NOMO-1 treated with dmso at 0.1 percent for 144 hours (cell line): Measurements from ENCODE around the gene NSMCE1.

ENCODE experiments used
- DNase-seq: peaks from one replicate; lab custom pipeline; 2025; ENCODE audit not compliant: unreplicated experiment; lab: John Stamatoyannopoulos, UW

The NSMCE1 gene

DNA sequence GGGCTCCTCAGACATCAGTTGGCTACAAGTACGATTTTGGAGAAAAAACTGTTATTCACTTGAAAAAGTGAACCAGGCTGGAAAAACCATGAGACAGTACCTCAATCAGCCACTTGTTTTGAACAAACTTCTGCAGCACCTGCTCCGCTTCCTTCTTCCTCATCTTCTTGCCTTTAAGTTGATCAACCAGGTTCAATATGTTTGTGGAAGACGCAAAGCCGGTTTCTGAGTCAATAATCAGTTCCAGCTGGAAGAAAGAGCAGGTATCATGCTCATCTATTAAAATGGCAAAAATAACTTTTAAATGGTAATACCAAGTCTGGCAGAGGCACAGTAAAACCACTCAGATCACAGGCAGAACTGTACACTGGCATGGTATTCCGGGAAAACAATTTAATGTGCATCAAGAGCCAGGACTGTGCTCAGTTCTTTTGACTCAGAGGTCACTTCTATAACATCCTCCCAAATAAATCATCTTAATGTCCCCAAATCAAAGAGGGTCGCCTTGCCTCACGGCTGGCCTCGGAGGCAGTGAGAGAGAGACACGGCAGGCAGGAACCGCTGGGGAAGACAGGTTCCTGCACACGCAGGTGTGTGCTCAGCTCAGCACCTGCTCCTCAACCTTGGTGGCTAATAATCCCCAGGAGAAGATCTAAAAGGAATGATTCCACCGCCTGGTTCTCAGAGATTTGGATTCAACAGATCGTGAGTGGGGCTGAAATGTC is 35.5 kb downstream of the NSMCE1 start:
- no peak for DNase-seq

DNA sequence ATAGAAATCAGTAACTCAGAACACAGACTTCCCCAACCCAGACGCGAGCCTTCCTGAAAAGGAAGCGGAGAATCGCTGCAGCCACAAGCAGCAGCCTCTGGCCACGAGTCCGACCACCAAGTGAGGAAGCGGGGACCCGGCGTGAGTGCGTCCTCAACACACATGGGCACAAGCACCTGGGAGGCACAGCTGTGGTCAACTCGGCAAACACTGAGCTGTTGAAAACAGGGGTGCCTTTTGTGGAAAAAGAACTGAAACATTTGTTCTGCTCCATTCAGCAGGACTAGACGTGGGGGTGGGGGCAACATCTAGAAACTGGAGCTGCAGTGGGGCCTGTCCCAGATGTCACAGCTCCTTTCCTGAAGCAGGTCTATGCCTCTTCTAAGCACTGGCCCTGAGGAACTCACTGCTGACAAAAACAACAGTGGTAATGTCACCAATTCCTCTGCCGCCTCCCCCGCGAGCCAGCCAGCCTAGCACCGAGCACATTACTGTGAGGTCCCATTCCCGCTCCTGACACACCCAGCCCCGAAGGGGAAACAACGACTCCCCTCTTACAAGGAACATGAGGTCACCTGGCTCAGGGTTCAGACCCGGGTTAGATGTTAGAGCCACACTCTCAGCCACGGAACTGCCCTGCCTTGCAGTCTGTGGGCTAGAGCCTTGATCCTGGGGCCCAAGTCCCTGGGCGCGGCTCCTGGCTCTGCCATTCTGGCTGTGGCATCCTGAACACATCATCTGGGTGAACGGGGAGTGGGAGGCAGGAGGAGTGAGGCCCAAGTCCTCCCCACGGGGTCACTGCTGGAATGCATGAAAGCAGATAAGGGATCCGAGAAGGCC is 36.3 kb downstream of the NSMCE1 start:
- no peak for DNase-seq

DNA sequence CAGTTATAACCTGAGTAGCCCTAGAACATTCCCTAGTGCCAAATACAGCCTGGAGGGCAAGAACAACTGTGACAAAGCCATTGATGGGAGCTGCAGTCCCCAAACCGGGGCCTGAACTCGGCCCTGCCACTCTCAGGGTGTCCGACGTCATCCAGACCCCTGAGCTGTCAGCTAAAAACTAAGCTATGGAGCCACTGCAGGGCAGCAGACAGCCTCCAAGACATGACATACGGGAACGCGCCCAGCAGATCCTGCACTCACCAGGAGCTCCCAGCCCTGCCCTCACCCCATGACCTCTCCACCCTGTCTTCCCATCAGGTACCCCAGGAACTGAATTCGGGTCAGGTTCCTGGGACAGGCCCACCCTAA is 36.9 kb downstream of the NSMCE1 start:
- DNase-seq, result no peak

DNA sequence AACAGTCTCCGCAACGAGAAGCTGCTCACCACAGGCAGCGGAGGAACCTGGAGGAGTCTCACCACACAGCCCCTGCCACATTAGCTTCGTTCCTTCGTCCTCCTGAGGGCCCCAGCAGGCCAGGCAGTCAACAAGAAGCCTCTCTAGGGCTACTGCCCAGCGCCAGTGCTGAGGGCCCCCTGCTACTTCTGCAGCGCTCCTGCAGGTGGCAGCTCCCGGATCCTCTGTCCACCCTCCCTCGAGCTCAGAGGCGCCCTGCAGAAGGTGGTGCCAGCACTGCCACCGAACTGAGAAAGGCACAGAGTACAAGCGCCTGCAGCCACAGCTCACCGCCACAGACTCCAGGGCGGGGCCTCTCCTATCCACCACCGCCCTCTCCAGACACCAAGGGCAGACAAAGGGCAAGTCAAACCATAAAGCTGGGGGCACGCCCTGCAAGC is 38.0 kb downstream of the NSMCE1 start:
- DNase-seq, result no peak

GRCh38 chr16:27229891-27230470 is 38.6 kb downstream of the NSMCE1 start:
- DNase-seq, result no peak

DNA sequence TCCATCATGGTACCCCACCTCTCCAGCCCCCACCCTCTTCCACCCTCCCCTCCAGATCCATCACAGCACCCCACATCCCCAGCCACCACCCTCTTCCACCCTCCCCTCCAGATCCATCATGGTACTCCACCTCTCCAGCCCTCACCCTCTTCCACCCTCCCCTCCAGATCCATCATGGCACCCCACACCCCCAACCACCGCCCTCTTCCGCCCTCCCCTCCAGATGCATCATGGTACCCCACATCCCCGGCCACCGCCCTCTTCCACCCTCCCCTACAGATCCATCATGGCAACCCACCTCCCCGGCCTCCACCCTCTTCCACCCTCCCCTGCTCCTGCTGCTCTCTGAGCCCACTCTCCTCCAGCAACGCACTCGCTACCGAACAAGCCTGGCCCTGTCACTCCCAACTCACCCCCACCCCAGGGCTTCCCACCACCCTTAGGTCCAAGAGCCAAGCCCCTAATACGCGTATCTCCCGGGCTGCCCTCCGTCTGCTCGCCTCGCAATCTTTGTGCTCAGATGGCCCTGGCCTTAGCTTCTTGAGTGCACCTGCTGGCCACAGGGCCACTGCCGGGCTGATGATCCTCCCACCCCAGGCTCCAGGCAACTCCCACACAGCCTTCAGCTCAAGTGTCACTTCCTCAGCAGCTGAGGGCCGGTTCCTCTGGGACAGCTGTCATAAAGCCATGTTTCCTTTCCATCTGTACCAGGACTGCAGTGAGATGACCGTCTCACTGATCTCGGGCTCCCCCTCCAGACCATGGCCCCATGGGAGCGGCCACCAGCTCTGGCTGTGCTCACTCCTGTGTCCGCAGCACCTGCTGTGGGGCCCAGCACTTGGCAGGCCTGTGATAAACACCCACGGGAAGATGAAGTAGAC is 39.7 kb downstream of the NSMCE1 start:
- DNase-seq, result no peak

DNA sequence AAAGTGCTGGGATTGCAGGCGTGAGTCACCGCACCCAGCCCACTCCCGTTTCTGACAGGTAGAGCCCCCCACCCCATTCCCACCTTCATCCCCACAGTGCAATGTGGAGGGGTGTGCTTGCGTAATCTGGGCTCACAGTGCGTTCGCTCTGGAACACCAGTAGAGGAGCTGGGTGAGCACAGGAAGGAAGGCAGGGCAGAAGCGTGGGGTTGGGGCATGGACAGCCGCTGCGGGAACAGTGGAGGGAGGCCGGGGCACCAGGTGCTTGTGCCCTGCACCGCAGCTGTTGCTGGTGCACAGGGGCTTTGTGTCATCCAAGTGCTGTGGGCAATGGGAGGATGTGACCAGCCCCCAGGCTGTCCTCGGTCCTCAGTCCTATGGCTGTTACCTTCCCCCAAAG is 40.5 kb downstream of the NSMCE1 start:
- DNase-seq, result no peak

DNA sequence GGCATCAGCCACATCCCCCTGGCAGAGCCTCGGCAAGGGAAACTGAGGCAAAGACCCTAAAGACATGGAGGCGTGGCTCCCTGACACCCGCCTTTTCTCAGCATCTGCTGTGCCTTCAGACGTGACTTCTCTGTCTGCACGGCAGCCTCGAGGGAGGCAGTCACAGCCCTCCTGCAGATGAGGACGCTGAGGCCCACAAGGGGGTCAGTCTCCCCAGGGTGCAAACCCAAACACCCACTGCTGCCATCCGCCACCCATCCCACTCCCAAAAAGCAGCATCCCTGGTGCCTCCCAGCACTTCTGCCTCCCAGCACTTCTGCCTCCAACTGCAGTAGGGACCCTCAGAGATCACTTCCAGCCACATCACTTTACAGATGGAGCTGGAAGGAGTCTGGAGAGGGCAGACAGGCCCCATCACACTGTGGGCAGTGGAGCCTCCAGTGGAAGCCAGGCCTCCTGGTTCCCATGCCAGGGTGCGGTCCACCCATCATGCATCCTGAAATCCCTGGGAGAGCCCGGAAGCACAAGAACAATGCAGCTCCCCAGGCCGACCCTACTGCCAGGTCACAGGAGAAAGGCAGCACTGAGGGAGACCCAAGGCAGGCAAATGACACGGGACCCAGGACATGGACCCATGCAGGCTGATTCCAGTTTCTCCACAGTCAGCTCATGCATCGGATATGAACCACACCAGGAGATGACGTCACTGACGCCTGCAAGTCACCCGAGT is 41.4 kb downstream of the NSMCE1 start:
- DNase-seq, result no peak

- no peak for DNase-seq
Observed at GRCh38 chr16:27226476-27226875, 42.1 kb downstream of the NSMCE1 start.

DNA sequence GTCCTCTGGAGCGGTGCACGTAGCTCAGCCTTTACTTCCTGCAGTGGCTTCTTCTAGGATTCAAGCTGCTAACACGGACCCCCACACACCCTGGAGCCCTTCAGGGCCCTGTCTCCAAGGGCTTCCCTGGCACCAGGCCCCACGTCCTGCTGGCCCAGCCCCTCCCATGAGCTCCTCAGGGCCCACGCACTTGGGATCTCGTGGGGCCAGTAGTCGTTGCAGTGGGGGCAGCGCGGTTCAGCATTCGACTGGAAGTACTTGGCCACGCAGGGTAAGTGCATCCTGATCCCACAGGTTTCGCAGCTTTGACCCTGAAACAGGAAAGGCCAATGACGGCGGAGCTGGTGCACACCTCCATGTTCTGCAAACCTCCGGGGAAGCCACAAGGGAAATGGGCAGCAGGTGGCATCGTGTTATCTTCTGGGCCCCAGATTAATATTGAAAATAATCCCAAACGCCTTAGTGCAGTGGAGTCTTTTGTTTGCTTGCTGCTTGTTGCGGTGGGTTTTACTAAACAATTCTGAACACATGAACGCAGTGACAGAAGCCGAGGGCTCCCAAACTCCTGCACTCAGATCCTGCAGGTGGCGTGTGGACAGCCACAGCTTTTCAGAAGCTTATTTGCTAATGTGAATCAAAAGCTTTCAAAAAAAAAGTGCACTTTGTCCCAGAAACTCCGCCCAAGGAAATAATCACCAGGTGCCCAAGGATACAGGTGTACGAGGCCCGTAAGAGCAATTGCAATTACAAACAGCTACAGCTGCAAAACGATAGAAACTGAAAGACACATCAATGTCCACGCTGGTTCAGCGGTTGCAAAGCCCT is 42.8 kb downstream of the NSMCE1 start:
- no peak for DNase-seq

- no peak for DNase-seq
Observed at GRCh38 chr16:27224741-27225300, 43.8 kb downstream of the NSMCE1 start.

GRCh38 chr16:27224271-27224737 is 44.3 kb downstream of the NSMCE1 start:
- no peak for DNase-seq

GRCh38 chr16:27223701-27224100 is 44.9 kb downstream of the NSMCE1 start:
- no peak for DNase-seq

GRCh38 chr16:27223226-27223610 is 45.4 kb downstream of the NSMCE1 start:
- DNase-seq, result no peak

DNA sequence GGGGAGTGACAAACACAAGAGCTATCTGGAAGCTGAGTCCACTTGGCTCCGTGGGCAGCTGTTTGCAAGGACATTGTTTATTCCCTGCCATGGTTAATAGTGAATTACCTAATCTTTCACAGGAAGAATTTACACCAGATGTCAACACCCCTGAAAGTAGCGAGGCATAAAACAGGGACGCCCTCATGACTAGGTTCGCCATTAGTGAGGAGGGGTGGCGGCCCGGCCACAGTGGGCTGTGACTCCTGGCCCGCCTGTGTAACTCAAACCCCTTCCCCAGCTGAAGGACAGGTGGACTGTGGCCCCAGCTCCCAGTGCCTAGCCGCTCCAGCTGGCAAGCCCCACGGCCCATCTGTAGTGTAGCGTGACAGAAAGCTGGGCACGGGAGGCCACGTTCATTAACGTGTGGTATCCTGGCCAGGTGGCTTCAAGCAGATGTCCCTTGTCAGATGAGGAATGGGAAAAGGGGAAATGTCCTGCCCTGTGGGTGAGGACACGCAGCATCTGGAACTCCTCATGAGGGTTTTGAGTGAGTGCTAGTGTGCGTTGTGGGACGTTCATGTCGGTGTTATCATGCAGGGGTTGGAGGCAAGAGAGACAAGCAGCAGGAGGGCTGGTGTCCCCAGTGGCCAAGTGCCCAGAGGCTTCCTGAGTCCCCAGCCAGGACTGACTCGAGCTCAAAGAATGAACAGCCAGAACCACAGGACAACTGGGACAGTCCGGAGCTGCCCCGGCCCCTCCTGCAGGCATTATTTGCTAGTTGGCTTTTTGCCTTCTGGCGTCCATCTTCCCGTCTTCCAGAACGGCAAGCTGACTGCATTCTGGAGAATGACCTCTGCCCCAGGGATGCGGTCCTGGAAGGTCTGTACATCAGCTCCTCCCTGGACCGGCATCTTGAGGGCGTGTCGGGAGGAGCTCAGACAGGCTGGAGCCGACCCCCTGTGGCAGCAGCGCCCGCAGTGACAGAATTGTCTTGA is 46.0 kb downstream of the NSMCE1 start:
- no peak for DNase-seq

GRCh38 chr16:27221576-27222248 is 46.9 kb downstream of the NSMCE1 start:
- no peak for DNase-seq

DNA sequence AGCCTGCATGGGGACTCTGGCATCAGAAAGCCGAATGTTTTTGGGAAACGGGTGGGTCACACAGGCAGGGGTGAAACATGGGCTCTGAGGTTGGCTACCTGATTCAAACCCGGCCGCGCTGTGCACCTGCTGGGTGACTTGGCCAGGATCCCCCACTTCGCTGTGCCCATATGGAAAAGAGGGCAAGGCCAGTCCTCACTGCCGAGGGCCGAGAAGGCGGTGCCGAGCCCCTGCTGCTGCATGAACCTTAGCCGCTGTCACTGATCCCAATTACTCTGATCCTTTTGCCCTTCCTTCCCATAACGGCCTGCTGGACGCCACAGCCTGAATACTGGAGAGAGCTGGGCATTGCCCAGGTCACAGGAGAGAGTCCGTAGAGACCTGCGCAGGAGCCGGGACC is 47.6 kb downstream of the NSMCE1 start:
- no peak for DNase-seq
